GM12873 (cell line): Measurements from ENCODE around the gene TPM2.

Source experiments
- CTCF ChIP-seq: IDR thresholded peaks from 2 replicates; pipeline ENCODE4 v1.5.1; 2012; ENCODE audit warnings: low read depth, mild to moderate bottlenecking, moderate library complexity, low read length, control low read depth; ENCODE audit not compliant: insufficient read depth; ENCODE audit errors: missing control alignments

TPM2 gene

DNA sequence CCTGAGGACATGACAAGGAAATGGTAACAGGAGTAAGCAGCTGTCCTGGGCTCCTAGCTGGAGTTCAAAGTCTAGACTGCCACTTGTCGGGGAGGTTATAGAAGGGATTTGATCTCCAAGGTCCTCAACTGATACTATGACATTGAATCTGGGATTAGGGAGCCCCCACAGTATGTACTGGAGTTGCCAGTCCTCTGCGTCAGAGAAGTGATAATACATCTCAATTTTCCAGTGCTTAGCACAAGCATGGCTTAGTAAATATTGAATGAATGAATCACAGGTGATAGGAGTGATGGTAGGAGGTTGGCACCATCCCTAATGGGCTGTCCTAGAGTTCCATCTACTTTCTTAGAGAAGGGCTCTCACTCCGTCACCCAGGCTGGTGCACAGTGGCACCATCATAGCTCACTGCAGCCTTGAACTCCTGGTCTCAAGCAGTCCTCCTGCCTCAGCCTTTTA, 6.2 kb upstream of the TPM2 start:
- no peak for TF ChIP-seq CTCF

DNA sequence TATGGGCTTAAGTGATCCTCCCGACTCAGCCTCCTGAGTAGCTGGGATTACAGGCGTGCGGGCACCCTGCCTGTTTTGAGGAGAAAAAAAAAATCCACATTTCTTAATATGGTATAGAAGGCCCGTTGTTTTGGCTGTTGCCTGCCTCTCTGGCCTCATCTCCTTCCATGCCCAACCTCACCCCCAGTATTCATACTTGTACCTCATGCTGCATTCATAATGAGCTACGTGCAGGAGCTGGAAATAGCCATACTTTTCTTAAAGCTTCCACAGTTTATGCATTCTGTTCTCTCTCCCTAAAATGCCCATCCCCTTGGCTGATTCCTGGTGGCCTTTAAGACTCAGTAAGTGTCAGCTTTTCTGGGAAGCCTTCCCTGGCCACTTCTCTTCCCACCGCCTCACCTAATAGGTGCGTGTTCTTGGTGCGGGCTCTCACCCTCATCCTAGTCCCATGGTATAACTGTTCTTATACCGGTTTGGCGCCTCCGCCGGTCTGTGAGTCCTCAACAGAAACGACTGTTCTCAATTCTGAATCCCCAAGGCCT, 2.1 kb upstream of the TPM2 start:
- TF ChIP-seq CTCF, result no peak

DNA sequence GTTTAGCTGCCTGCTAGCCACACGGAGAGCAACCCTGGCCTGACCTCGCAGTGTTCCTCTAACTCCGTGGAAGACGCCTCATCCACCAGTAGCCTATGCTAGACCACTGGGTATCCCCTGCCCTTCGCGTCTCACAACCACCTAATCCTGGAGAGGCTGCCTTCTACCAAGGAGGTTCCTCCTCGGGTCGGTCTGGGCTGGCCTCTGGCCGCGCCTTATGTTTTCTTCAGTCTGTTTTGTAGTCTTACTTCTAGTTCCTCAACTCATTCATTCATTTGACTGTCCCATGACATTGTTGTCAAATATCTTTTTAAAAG, 1.6 kb upstream of the TPM2 start:
- TF ChIP-seq CTCF, result no peak

DNA sequence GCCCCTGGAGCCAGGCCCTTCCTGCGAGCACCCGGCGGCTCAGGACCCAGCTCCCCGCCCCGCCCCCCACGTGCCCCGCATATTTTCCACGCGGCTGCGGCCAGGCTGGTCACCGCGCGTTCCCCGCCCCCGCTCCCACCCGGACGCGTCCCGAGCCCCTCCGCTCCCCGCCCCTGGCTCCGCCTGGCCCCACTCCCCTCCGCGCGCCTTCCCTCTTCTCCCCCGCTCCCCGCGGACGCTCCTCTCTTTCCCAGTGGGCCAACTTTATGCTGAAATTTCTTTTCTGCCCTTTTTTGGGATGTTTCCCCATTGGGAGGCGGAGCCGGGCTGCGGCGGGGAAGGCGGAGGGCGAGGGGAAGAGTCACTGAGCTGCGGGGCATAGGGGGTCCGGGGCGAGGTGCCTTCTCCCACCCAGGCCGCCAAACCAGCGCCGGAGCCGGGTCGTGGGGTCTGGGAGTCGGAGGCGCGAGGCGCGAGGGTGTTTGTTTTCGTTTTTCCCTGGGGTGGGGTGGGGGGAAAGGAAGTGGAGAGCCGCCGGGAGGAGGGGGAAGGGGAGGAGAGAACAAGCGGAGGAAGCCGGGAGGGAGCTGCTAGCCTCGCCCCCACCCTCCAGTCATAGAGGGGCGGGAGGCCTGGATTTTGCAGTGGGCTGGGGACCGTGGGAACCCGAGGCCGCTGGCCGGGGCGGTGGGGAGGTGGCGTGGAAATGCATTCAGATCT, 1.0 kb upstream of the TPM2 start:
- no peak for TF ChIP-seq CTCF

DNA sequence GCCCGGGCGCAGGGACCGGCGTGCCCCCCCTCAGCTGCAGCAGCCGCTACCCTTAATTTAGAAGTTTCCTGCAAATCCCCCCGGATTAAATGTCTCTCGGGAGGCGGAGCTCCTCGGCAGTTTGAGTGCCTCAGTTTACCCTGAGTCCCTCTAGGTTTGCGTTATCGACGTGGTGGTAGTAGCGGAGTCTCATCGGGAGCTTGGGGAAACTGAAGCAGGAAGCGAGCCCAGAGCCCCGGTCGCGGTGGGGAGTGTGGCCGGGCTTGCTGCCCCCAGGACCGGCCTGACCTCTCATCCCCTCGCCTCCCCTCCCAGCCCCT, 529 bp upstream of the TPM2 start:
- TF ChIP-seq CTCF, result no peak

- no peak for TF ChIP-seq CTCF
These were observed 875 bp downstream of the TPM2 start for GRCh38 chr9:35688558-35689541.

DNA sequence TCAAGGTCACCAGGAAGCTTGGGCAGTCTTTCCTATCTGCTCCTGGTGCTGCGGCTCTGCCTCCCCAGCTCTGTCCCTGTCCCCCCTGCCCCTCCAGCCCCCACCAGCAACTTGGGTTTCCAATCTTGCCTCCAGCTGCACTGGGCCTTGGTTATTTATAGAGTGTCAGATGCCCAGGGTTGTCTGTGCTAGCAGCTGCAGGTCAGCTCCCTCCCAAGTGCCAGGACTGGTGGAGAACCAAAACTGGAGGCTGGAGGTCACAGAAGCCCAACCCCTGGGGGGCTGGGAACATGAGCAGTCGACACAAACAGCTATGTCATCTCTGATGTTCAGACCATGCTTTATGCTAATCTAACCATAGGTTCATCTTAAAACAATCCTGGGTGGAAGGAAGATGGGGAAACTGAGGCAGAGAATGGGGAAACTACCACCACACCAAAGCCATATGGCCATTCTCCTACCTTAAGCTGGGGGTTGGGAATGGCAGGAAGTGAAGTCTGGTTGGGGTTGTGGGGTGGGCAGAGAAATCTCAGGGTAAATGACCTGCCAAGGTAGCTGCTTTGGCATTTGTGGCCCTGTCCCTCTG, 1.7 kb downstream of the TPM2 start:
- no peak for TF ChIP-seq CTCF
